PFSK-1 (cell line): ENCODE results near the gene ZNF90.

Experiments
- FOXP2 ChIP-seq: optimal IDR thresholded peaks from 2 replicates; pipeline ENCODE3; 2011; ENCODE audit warnings: borderline replicate concordance, control low read depth, inconsistent platforms; ENCODE audit not compliant: insufficient read depth; ENCODE audit errors: extremely low read length, extremely low read depth
- POLR2AphosphoS5 ChIP-seq: IDR thresholded peaks from 2 replicates; pipeline ENCODE4 v1.6.1; 2012; ENCODE audit warnings: low read depth, mild to moderate bottlenecking, control low read depth, low read length, moderate library complexity
- SIN3A ChIP-seq: IDR thresholded peaks from 2 replicates; pipeline ENCODE4 v1.6.1; 2012; ENCODE audit warnings: mild to moderate bottlenecking, low read length, moderate library complexity, borderline replicate concordance; ENCODE audit not compliant: insufficient read depth
- TAF1 ChIP-seq: IDR thresholded peaks from 2 replicates; pipeline ENCODE4 v1.6.1; 2012; ENCODE audit warnings: low read length, control low read depth, borderline replicate concordance; ENCODE audit not compliant: insufficient read depth
- TF ChIP-seq, protein P1 (sequence below), 2 experiments: IDR thresholded peaks; 2 replicates each; pipeline versions ENCODE4 v1.6.1 to v1.8.0; 2011 to 2012; ENCODE audit warnings: low read depth in 2 of 2, low read length in 2 of 2, control low read depth in 1 of 2, inconsistent platforms in 1 of 2, mild to moderate bottlenecking in 1 of 2, moderate library complexity in 1 of 2; ENCODE audit not compliant: insufficient read depth in 1 of 2

Gene ZNF90

DNA sequence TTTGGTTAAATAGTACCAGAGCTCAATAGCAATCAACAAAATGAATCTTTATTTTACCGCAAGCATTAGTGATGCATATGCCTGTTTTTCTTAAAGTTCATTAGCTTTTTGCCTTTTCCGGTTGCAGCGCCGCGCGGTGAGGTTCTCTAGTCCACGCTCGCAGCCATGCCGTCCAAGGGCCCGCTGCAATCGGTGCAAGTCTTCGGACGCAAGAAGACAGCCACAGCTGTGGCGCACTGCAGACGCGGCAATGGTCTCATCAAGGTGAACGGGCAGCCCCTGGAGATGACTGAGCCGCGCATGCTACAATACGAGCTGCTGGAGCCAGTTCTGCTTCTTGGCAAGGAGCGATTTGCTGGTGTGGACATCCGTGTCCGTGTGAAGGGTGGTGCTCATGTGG is 47.1 kb downstream of the ZNF90 start:
- TF ChIP-seq, protein P1, sequence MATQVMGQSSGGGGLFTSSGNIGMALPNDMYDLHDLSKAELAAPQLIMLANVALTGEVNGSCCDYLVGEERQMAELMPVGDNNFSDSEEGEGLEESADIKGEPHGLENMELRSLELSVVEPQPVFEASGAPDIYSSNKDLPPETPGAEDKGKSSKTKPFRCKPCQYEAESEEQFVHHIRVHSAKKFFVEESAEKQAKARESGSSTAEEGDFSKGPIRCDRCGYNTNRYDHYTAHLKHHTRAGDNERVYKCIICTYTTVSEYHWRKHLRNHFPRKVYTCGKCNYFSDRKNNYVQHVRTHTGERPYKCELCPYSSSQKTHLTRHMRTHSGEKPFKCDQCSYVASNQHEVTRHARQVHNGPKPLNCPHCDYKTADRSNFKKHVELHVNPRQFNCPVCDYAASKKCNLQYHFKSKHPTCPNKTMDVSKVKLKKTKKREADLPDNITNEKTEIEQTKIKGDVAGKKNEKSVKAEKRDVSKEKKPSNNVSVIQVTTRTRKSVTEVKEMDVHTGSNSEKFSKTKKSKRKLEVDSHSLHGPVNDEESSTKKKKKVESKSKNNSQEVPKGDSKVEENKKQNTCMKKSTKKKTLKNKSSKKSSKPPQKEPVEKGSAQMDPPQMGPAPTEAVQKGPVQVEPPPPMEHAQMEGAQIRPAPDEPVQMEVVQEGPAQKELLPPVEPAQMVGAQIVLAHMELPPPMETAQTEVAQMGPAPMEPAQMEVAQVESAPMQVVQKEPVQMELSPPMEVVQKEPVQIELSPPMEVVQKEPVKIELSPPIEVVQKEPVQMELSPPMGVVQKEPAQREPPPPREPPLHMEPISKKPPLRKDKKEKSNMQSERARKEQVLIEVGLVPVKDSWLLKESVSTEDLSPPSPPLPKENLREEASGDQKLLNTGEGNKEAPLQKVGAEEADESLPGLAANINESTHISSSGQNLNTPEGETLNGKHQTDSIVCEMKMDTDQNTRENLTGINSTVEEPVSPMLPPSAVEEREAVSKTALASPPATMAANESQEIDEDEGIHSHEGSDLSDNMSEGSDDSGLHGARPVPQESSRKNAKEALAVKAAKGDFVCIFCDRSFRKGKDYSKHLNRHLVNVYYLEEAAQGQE (IDR thresholded peaks at IDR 0.05; ENCODE audit: insufficient read depth in 1 of 2, low read depth in 2 of 2, low read length in 2 of 2), result no peak
- TF ChIP-seq POLR2AphosphoS5 (no peak), TAF1 (no peak), FOXP2 (no peak), SIN3A (no peak)

DNA sequence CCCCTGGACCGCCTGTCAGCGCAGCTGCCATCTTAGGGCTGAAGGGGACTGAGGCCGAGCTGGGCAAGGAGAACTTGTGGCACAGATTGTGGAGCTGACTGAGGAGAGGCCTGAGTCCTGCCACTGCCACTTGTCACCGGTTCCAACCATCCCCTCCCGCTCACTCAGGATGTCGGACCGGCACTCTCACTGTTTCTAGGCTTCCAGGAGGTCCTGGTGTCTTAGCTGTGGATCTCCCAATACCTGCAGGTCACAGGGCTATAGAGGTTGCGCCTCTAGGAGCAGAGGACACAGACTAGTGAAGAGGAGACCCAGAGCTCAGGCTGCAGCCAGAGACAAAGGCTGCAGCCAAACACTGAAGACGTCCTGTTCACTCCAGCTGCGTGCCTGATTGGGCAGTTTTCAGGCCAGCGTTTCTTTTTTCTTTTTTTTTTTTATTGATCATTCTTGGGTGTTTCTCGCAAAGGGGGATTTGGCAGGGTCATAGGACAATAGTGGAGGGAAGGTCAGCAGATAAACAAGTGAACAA is 73.9 kb downstream of the ZNF90 start:
- TF ChIP-seq SIN3A (no peak), POLR2AphosphoS5 (no peak), FOXP2 (no peak), TAF1 (no peak)
- TF ChIP-seq, protein P1 (IDR thresholded peaks at IDR 0.05; ENCODE audit: insufficient read depth in 1 of 2, low read depth in 2 of 2, low read length in 2 of 2), result no peak

DNA sequence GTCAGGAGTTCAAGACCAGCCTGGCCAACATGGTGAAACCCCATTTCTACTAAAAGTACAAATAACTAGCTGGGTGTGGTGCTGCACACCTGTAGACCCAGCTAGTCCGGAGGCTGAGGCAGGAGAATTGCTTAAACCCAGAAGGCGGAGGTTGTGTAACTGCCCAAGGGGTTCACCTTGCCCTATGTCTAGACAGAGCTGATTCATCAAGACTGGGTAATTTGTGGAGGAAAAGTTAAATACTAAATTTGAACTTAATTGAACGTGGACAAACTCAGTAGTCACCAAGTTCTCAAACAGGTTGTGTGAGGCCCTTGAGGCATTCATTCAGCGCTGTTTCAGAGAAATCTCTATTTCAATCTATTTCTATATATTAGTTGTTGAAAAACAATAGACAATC is 75.5 kb downstream of the ZNF90 start:
- TF ChIP-seq FOXP2 (no peak), POLR2AphosphoS5 (no peak)

DNA sequence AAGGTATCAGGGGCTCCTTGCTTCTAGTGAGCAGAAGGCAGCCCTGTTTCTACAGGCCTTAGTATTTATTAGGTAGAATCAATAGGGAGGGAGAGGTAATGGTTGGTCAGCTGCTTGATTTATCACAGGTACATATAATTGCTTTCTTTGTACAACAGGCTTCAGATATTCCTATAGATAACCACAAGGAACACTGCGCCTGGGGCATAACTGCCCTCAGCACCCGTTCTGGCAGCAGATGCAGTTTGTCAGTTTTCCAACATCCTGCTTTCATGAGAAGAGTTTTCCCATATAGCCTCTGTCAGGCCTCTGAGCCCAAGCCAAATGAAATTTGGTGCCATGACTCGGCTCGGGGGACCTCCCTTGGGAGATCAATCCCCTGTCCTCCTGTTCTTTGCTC is 76.8 kb downstream of the ZNF90 start:
- TF ChIP-seq POLR2AphosphoS5 (no peak), TAF1 (no peak), SIN3A (no peak), FOXP2 (no peak)
- TF ChIP-seq, protein P1 (IDR thresholded peaks at IDR 0.05; ENCODE audit: insufficient read depth in 1 of 2, low read depth in 2 of 2, low read length in 2 of 2), result no peak

DNA sequence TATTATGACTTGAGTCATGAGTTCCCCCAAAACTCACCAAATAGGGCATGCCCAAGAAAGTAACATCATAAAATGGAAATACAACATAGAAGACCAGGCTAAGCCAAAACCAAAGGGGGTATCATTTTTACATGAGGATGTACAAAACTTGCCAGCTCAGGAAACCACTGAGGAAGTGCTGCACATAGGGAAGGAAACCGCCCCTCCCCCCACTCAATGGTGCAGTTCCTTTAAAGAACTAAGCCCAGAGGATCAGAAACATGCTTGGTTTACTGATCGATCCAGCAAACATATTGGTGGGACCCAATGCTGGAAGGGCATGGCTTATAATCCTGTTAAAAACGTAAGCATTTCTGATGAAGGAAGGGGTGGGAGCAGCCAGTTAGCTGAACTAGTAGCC is 85.0 kb downstream of the ZNF90 start:
- TF ChIP-seq, protein P1 (IDR thresholded peaks at IDR 0.05; ENCODE audit: insufficient read depth in 1 of 2, low read depth in 2 of 2, low read length in 2 of 2), result no peak
- TF ChIP-seq POLR2AphosphoS5 (no peak), FOXP2 (no peak), TAF1 (no peak), SIN3A (no peak)
